ENCODE results near the gene C1R.
"Not testable (repeated sequence)": the region's sequence is repeated elsewhere in the genome, so short reads cannot be mapped to it uniquely, and the experiment has no call there.

C1R gene

DNA sequence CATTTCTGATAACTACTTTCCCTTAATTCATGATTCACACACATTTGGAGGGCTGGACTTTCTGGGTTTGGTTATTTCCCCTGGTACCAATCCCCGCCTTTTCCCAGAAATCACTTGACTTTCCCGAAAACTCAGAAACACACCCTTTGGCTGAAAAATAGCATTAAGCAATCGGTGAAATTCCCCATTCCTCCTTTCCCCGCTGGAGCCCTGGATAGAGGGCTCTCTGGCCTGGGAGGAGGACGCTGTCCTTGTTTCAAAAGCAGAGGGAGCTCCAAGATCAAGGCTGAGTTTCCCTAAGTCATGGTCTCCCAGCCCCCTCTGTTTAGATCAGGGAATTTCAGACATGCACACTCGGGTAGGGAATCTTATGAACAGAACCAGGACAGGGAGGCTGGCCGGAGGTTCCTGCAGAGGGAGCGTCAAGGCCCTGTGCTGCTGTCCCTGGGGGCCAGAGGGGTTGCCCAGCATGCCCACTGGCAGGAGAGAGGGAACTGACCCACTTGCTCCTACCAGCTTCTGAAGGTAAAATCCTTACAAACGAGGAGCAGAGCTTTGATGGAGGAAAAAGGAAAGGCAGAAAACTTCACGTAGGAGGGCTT, 31.8 kb downstream of the C1R start, which contains the start of gene C1S:
Gene C1S (plus strand): TSS at position 366 of the 602 bp plus-strand sequence. CDS start 1,195 bp downstream, outside the sequence.
- H3K4me3 ChIP-seq = no peak within 1 kb of the TSS

DNA sequence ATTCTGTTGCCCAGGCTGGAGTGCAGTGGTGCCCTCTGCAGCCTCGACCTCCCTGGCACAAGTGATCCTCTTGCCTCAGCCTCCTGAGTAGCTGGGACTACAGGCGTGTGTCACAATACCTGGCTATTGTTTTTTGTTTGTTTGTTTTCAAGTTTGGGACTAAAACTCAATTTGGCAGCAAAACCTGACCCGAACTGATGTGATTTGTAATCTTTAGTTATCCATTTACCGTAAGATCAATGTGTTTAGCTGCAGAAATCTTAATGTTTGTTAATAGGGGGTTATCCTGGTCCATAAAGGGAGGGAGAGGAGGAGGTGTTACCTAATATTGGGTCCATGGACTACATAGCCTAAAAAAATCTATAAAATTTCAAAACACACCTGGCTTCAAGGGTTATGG, 32.5 kb downstream of the C1R start:
- no peaks in the 10 kb centered on the region for H4K20me1 ChIP-seq
- H3K4me1 ChIP-seq = peaks cover 0 to 17% (median 6%) of the 10 kb centered on the region in 10 experiments; a peak in 13 of 20 replicates
- no peak overlapping the region for H3K9ac ChIP-seq
- TF ChIP-seq Cebpa-rat (IDR thresholded peaks at IDR 0.05) = no peak
- H3K27me3 ChIP-seq = no peaks in the 10 kb centered on the region
- H3K4me3 ChIP-seq = no peak overlapping the region
- no peaks in the 10 kb centered on the region for H3K36me3 ChIP-seq
- H3K4me2 ChIP-seq = no peak overlapping the region
- H3K27ac ChIP-seq = no peak overlapping the region
- H3K9me3 ChIP-seq (replicated peaks in 1 of 11) = no peaks in the 10 kb centered on the region

More for the DNA sequence above, 31.8 kb downstream of the C1R start, which contains the start of gene C1S:
- TF ChIP-seq Cebpa-rat (IDR thresholded peaks at IDR 0.05) = no peak
- no peak within 1 kb of the TSS for H3K27ac ChIP-seq
- H3K9ac ChIP-seq = no peak within 1 kb of the TSS
- H3K4me2 ChIP-seq = peak within 1 kb of the TSS in 2 of 11 experiments; percentile 1 to 15; a peak in 1 of 22 replicates
- no peaks in the 10 kb centered on the region for H3K9me3 ChIP-seq (replicated peaks in 1 of 11)
- H4K20me1 ChIP-seq = no peaks in the 10 kb centered on the region
- peaks cover 0 to 19% (median 10%) of the 10 kb centered on the region in 10 experiments; a peak in 13 of 20 replicates for H3K4me1 ChIP-seq
- H3K27me3 ChIP-seq = no peaks in the 10 kb centered on the region
- no peaks in the 10 kb centered on the region for H3K36me3 ChIP-seq

DNA sequence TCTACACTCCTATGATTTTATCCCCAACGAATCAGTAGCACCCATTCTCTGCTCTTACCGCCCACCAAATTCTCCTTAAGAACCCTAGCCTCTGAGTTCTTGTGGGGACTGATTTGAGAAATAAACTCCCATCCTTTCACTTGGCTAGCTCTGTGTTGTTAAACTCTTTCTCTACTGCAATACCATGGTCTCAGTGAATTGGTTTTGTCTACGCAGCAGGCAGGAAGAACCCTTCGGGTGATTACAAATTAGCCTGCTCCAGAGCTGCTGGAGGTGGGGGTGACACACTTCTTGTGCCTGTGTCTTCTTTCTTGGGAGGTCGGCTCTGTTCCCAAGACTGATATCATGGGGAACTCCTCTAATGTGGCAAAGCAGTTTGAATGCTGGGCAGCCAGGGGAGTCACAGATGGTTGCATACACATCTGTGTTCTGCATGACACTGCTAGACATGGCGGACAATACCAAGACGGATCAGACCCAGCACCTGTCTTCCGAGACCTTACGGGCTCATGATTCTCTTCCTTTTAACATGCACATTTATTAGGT, 33.3 kb downstream of the C1R start:
- Histone ChIP-seq H3K27ac (no peak overlapping the region; a peak in 2 of 22 replicates), H3K4me2 (peak overlapping the region in 5 of 11 experiments; percentile 6 to 69 (median 14); a peak in 5 of 22 replicates)

DNA sequence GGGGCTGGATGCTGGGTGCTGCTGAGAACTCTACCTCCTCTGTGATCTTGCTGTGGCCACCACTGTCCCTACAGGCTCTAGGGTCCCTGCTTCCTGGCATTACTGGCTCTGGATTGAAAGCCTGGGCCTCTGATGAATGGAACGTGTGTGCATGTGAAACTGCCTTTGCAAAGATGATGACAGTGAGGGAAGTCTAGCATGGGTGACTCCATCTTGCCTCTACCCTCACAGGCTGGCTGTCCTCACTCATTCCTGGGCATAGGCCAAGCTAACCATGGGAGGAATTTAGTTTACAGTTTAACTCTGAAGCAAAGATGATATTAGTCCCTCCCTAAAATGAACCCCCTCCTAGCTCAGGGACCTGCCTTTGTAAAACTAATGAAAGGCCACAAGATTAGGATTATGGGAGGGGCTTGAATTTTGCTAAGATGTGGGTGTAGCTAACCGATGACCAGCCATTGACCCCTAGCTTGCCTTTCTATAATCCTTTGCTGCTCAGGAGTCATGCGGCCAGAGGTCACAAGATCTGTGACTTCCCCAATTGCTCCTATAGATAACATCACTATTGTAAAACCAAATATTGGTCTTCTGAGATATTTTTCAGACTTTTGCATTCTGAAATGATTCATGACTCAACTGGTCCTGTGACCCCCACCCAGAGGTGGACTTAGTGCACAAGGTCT, 33.9 kb downstream of the C1R start:
- peak overlapping the region in 4 of 11 experiments; percentile 11 to 69 (median 40); a peak in 5 of 22 replicates for H3K4me2 ChIP-seq

More for the DNA sequence above, 33.3 kb downstream of the C1R start:
- no peak overlapping the region for H3K4me3 ChIP-seq
- no peaks in the 10 kb centered on the region for H4K20me1 ChIP-seq
- no peaks in the 10 kb centered on the region for H3K9me3 ChIP-seq (replicated peaks in 1 of 11)
- TF ChIP-seq Cebpa-rat (IDR thresholded peaks at IDR 0.05) = no peak
- no peaks in the 10 kb centered on the region for H3K36me3 ChIP-seq
- H3K27me3 ChIP-seq = no peaks in the 10 kb centered on the region
- H3K9ac ChIP-seq = no peak overlapping the region
- peaks cover 0 to 17% (median 0%) of the 10 kb centered on the region in 10 experiments; a peak in 6 of 20 replicates for H3K4me1 ChIP-seq

DNA sequence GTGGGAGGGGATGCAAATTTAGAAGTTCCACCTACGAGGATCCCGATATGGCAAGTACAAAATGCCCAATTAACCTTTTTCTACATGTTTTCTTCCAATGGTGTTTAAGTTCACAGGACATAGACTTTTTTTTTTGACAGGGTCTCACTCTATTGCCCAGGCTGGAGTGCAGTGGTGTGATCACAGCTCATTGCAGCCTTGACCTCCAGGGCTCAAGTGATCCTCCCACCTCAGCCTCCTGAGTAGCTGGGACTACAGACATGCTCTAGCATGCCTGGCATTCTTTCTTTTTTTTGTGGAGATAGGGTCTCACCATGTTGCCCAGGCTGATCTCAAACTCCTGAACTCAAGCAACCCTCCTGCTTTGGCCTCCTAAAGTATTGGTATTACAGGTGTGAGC, 36.5 kb downstream of the C1R start:
- H3K9me3 ChIP-seq (replicated peaks in 1 of 11); H3K27me3 ChIP-seq; H3K9ac ChIP-seq; H3K27ac ChIP-seq; H3K4me2 ChIP-seq; H3K36me3 ChIP-seq; H3K4me3 ChIP-seq; H4K20me1 ChIP-seq: not testable (repeated sequence)
- H3K4me1 ChIP-seq = peaks cover 0 to 17% (median 0%) of the 10 kb centered on the region in 10 experiments; a peak in 6 of 20 replicates

More for the DNA sequence above, 33.9 kb downstream of the C1R start:
- Histone ChIP-seq H3K36me3 (no peaks in the 10 kb centered on the region), H3K27me3 (no peaks in the 10 kb centered on the region), H3K9me3 (replicated peaks in 1 of 11) (no peaks in the 10 kb centered on the region), H3K4me1 (peaks cover 0 to 17% (median 0%) of the 10 kb centered on the region in 10 experiments; a peak in 6 of 20 replicates), H3K4me3 (no peak overlapping the region), H3K9ac (no peak overlapping the region), H3K27ac (no peak overlapping the region; a peak in 2 of 22 replicates), H4K20me1 (no peaks in the 10 kb centered on the region)
- TF ChIP-seq Cebpa-rat (IDR thresholded peaks at IDR 0.05) = no peak

DNA sequence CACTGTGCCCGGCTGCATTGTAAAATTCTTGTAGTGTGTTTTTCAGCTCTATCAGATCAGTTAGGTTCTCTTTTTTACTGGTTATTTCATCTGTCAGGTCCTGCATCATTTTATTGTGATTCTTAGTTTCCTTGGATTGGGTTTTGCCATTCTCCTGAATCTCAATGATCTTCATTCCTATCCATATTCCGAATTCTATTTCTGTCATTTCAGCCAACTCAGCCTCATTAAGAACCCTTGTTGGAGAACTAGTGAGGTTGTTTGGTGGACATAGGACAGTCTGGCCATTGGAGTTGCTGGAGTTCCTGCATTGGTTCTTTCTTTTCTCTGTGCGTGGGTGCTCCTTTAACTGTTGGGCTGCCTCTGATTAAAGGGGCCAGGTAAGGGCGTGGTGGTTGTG, 37.3 kb downstream of the C1R start:
- Histone ChIP-seq H3K4me2 (no peak overlapping the region), H3K4me3 (no peak overlapping the region), H3K36me3 (no peaks in the 10 kb centered on the region), H4K20me1 (no peaks in the 10 kb centered on the region), H3K27ac (no peak overlapping the region), H3K9me3 (replicated peaks in 1 of 11) (peaks cover 0 to 13% (median 6%) of the 10 kb centered on the region in 11 experiments; a peak in 9 of 22 replicates), H3K4me1 (peaks cover 0 to 17% (median under 1%) of the 10 kb centered on the region in 10 experiments; a peak in 6 of 20 replicates), H3K9ac (no peak overlapping the region), H3K27me3 (no peaks in the 10 kb centered on the region)
- TF ChIP-seq Cebpa-rat (IDR thresholded peaks at IDR 0.05) = no peak

DNA sequence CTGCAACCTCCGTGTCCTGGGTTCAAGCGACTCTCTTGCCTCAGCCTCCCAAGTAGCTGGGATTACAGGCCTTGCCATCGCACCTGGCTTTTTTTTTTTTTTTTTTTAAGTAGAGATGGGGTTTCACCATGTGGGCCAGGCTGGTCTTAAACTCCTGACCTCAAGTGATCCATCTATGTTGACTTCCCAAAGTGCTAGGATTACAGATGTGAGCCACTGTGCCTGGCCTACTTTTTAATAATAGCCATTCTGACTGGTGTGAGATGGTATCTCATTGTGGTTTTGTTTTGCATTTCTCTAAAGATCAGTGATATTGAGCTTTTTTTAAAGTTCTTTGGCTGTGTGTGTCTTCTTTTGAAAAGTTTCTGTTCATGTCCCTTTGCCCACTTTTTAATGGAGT, 42.3 kb downstream of the C1R start:
- not testable (repeated sequence) for H3K4me3 ChIP-seq, H3K27me3 ChIP-seq, H3K4me2 ChIP-seq, H3K36me3 ChIP-seq, H3K9ac ChIP-seq, H4K20me1 ChIP-seq, H3K27ac ChIP-seq
- peaks cover 27 to 40% (median 32%) of the 10 kb centered on the region in 10 experiments for H3K4me1 ChIP-seq
- H3K9me3 ChIP-seq (replicated peaks in 1 of 11) = peaks cover 0 to 13% (median 6%) of the 10 kb centered on the region in 11 experiments; a peak in 9 of 22 replicates

DNA sequence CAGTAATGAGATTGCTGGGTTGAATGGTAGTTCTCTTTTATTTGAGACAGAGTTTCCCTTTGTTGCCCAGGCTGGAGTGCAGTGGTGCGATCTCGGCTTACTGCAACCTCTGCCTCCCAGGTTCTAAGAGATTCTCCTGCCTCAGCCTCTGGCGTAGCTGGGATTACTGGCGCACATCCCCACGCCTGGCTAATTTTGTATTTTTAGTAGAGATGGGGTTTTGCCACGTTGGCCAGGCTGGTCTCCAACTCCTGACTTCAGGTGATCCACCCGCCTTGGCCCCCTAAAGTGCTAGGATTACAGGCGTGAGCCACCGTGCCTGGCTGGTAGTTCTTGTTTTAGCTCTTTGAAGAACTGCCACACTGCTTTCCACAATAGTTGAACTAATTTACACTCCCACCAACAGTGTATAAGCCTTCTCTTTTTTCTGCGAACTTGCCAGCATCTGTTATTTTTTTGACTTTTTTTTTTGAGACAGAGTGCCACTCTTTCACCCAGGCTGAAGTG, 42.7 kb downstream of the C1R start:
- H3K27me3 ChIP-seq, H3K4me3 ChIP-seq, H3K9ac ChIP-seq, H4K20me1 ChIP-seq, H3K36me3 ChIP-seq, H3K27ac ChIP-seq: not testable (repeated sequence)
- peaks cover 27 to 40% (median 32%) of the 10 kb centered on the region in 10 experiments for H3K4me1 ChIP-seq
- H3K9me3 ChIP-seq (replicated peaks in 1 of 11) = peaks cover 0 to 13% (median 6%) of the 10 kb centered on the region in 11 experiments; a peak in 9 of 22 replicates
- peak overlapping the region in 1 of 11 experiments; percentile 93; a peak in 1 of 22 replicates for H3K4me2 ChIP-seq

DNA sequence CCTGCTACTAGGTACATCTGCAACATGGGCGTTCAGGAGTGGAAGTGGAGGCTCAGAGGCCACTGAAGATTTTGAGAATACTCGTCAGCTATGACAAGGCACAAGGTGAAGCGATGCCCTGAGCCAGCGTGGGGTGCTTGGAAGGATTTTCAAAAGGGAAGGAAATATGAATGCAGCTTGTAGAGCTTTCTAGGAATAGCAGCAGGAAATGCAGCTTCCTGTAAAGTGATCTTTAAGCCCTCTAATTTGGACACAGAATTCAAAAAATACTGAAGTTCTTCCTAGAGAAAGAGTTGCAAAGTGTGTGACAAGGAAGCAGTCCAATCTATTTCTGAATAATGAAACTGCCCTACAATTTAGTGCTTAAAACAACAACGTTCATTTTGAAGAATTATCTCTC, 44.9 kb downstream of the C1R start:
- Histone ChIP-seq H3K4me1 (peaks cover 27 to 40% (median 32%) of the 10 kb centered on the region in 10 experiments), H3K27ac (peak overlapping the region in 7 of 11 experiments; percentile 26 to 58 (median 39); a peak in 11 of 22 replicates), H3K4me3 (peak overlapping the region in 7 of 10 experiments; percentile 4 to 42 (median 28); a peak in 8 of 20 replicates), H3K36me3 (no peaks in the 10 kb centered on the region), H3K9me3 (replicated peaks in 1 of 11) (peaks cover 0 to 13% (median 6%) of the 10 kb centered on the region in 11 experiments; a peak in 9 of 22 replicates), H3K27me3 (no peaks in the 10 kb centered on the region), H3K9ac (peak overlapping the region in 10 of 11 experiments; percentile 0 to 50 (median 27); a peak in 11 of 22 replicates), H3K4me2 (peak overlapping the region; percentile 71 to 95 (median 83)), H4K20me1 (peaks cover 0 to 5% (median 0%) of the 10 kb centered on the region in 11 experiments; a peak in 1 of 22 replicates)
- no peak for TF ChIP-seq Cebpa-rat (IDR thresholded peaks at IDR 0.05)

All from BLaER1 treated with 17β-estradiol and CSF1 and Interleukin-3, amounts not matched to agents 10 nM and 100 nM (cell line).